Lung (tissue), 16 donors: ENCODE data around the gene STEEP1. TPM values are rescaled to one million over a fixed set of nuclear protein-coding genes. Genes with fewer than 3 reads are reported as not detected.

Experiments
- ATAC-seq: fragments of 200-7000 bp; cut with Tn5 transposase; one replicate; pipeline ENCODE4 v1.9.1; 2020; ENCODE audit warnings: moderate number of reproducible peaks; ENCODE audit not compliant: insufficient read depth, low FRiP score
- DNase-seq, 3 donors: peaks; one replicate each; pipeline ENCODE4 v3.0.0-alpha.2; 2013 to 2017
- H3K27ac ChIP-seq, 2 donors: one replicate each; pipeline ENCODE4 v1.5.1; 2013; ENCODE audit warnings: mild to moderate bottlenecking in 2 of 2, moderate library complexity in 2 of 2, control low read depth in 1 of 2, inconsistent platforms in 1 of 2, low read depth in 1 of 2, low read length in 1 of 2
- H3K27me3 ChIP-seq, 3 donors: one replicate each; pipeline ENCODE4 v1.5.1; 2013; ENCODE audit warnings: low read length in 2 of 3; ENCODE audit not compliant: control insufficient read depth in 3 of 3, insufficient read depth in 3 of 3
- H3K36me3 ChIP-seq, 4 donors: one replicate each; pipeline ENCODE4 v1.5.1; 2013; ENCODE audit warnings: low read length in 4 of 4, mild to moderate bottlenecking in 1 of 4, moderate library complexity in 1 of 4; ENCODE audit not compliant: control insufficient read depth in 4 of 4, insufficient read depth in 4 of 4
- H3K4me1 ChIP-seq, 5 donors: one replicate each; pipeline ENCODE4 v1.5.1; 2013; ENCODE audit warnings: low read length in 5 of 5, mild to moderate bottlenecking in 2 of 5, moderate library complexity in 1 of 5; ENCODE audit not compliant: control insufficient read depth in 5 of 5, insufficient read depth in 5 of 5
- H3K4me3 ChIP-seq: one replicate; pipeline ENCODE4 v1.5.1; 2013; ENCODE audit warnings: mild to moderate bottlenecking, control low read depth, moderate library complexity
- H3K9ac ChIP-seq, 2 donors: one replicate each; pipeline ENCODE4 v1.5.1; 2013; ENCODE audit warnings: low read length in 2 of 2, control low read depth in 1 of 2; ENCODE audit not compliant: insufficient read depth in 1 of 2
- H3K9me3 ChIP-seq, 4 donors: one replicate each; pipeline ENCODE4 v1.5.1; 2013; ENCODE audit warnings: low read length in 3 of 4, mild to moderate bottlenecking in 1 of 4, moderate library complexity in 1 of 4; ENCODE audit not compliant: control insufficient read depth in 4 of 4, insufficient read depth in 3 of 4
- WGBS, 2 donors: extraction: QIAGEN DNeasy Blood & Tissue Kit; methylation state at CpG; one replicate each; pipeline ENCODE4 v1.1.7; 2013; 5-methylcytosine and 5-hydroxymethylcytosine counted together
- long read RNA-seq, 5 donors: transcript quantifications; one replicate each; lab custom pipeline, GENCODE V29; 2026
- polyA plus RNA-seq, 2 donors: library from polyadenylated mRNA; stranded (reverse); fragments of 200-250 nt; gene quantifications; one replicate each; pipeline ENCODE4 v1.2.1, GENCODE V29; 2013
- total RNA-seq, 2 donors: library from RNA; depleted of rRNA in 1 of 2; stranded (reverse); fragments of >200 nt in 1 of 2; gene quantifications; one replicate each; pipeline ENCODE4 v1.2.1, GENCODE V29; 2014 to 2021
- TF ChIP-seq, protein P1 (sequence below): IDR thresholded peaks from 2 replicates; pipeline ENCODE4 v1.5.1; 2012; ENCODE audit warnings: mild to moderate bottlenecking; ENCODE audit errors: control extremely low read depth, extremely low read depth
- donor health status: control.
- donor health status: control.
- donor health status: Bipolar disorder and iron deficiency.
- donor health status: healthy.
- donor health status: DM: yes; HTN: yes; CAD: no.

STEEP1 gene
- total RNA-seq (10 to 100 TPM; 19.0 to 40.8 TPM), polyA plus RNA-seq (10 to 100 TPM in 1 of 2 donors, 1 to 10 TPM in 1; 8.3 to 17.4 TPM)
- long read RNA-seq, donor 1, transcript CXorf56-204 (7 exons, 1,056 nt), result major isoform, 5 of 6 reads
- long read RNA-seq, donor 1, partial matches to known transcripts, result 0 of 6 reads
- long read RNA-seq, donor 1, other reads (novel, unspliced or antisense), result 0 of 6 reads
- long read RNA-seq, donor 2, result 0 reads
- long read RNA-seq, donor 3, partial matches to known transcripts, result 0 of 2 reads
- long read RNA-seq, donor 3, other reads (novel, unspliced or antisense), result 0 of 2 reads
- long read RNA-seq, donor 4, partial matches to known transcripts, result 0 of 1 reads
- long read RNA-seq, donor 4, other reads (novel, unspliced or antisense), result 0 of 1 reads
- long read RNA-seq, donor 5, partial matches to known transcripts, result 0 of 8 reads
- long read RNA-seq, donor 5, other reads (novel, unspliced or antisense), result 5 of 8 reads

DNA sequence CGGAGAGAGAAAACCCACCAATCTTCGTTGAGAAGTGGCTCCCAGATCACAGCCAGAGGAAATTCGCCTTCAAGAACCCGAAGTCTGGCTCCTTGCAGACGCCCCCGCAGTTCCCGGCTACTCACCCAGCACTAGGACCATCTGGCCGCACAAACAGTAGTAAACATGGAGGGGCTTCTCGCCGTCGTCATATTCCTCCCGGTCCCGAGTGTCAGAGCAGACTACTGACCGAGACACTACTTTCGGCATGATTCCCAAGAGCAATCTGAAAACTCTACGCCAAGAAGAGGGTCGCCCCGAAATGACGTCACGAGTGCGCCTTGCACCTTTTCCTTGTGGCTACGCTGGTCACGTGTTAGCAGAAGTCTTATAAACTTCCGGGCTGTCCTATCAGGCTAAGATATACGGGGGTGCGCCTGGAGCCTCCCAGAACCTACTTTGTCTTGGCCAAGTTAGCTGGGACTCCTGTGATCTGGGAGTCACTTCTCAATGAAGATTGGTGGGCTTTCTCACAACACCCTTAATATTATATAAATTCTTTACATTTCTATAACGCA lies at the start of gene STEEP1:
Gene STEEP1, minus strand, starts transcription at position 303 of the 557 bp plus-strand sequence. Its CDS starts 54 bp downstream, at position 249.
- Histone ChIP-seq H3K27ac (peak within 1 kb of the TSS; percentile 41 to 84), H3K9me3 (no peaks in the 10 kb centered on the region), H3K36me3 (peaks cover 0 to 6% (median 0%) of the 10 kb centered on the region in 4 donors), H3K4me1 (no peaks in the 10 kb centered on the region), H3K27me3 (no peaks in the 10 kb centered on the region), H3K9ac (peak within 1 kb of the TSS in 1 of 2 donors; percentile 54), H3K4me3 (peak within 1 kb of the TSS; percentile 61)
- peak; percentile 93 to 97 (median 94) for DNase-seq
- TF ChIP-seq, protein P1, sequence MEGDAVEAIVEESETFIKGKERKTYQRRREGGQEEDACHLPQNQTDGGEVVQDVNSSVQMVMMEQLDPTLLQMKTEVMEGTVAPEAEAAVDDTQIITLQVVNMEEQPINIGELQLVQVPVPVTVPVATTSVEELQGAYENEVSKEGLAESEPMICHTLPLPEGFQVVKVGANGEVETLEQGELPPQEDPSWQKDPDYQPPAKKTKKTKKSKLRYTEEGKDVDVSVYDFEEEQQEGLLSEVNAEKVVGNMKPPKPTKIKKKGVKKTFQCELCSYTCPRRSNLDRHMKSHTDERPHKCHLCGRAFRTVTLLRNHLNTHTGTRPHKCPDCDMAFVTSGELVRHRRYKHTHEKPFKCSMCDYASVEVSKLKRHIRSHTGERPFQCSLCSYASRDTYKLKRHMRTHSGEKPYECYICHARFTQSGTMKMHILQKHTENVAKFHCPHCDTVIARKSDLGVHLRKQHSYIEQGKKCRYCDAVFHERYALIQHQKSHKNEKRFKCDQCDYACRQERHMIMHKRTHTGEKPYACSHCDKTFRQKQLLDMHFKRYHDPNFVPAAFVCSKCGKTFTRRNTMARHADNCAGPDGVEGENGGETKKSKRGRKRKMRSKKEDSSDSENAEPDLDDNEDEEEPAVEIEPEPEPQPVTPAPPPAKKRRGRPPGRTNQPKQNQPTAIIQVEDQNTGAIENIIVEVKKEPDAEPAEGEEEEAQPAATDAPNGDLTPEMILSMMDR, result no peak
- peak; percentile 81 for ATAC-seq
- WGBS, 2 donors, result 2 to 31% methylated on average over 27 of the region's 27 CpGs

DNA sequence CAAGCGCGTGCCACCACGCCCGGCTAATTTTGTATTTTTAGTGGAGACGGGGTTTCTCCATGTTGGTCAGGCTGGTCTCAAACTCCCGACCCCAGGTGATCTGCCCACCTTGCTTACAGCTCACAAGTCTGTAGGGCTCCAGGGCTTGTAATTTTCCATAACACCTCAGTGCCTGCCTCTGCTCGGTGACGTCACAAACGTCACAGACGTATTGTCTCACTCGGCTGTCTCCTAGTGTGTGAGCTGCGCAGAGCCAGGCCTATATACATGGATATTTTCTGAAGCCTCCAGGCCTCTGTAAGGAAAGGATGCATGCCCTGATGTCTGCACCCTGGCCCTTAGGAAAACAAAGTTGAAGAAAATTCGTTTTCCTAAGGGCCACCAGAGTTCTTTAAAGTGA lies 49.6 kb upstream of the STEEP1 start:
- Histone ChIP-seq H3K9ac (no peak overlapping the region), H3K9me3 (peaks cover 0 to 4% (median 0%) of the 10 kb centered on the region in 4 donors), H3K4me3 (no peak overlapping the region), H3K36me3 (no peaks in the 10 kb centered on the region), H3K27me3 (peaks cover 0 to 2% (median 0%) of the 10 kb centered on the region in 3 donors), H3K4me1 (no peaks in the 10 kb centered on the region), H3K27ac (no peak overlapping the region)
- WGBS, 2 donors, result 85 to 86% methylated on average over 13 of the region's 13 CpGs
- DNase-seq (no peak), ATAC-seq (no peak)
- TF ChIP-seq, protein P1, result no peak

DNA sequence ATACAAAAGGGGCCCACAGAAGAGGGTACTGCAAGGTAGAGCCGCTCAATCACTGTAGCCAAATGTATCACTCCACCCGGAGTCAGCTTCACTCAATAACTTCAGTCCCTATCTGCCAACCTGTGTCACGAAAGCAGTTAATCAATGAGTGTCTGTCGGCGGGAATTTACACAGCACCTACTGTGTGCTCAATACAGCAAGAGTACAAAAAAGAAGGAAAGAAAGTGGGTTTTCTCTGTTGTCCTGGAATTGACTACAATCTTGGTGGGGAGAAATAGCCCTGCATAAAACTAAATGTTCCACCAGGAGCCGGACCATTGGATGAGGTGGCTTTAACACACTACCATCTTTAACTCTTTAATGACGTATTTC lies 41.8 kb upstream of the STEEP1 start:
- Histone ChIP-seq H3K9ac (peak overlapping the region in 1 of 2 donors; percentile 91), H3K27ac (peak overlapping the region; percentile 84 to 94), H3K4me1 (peaks cover 0 to 3% (median 0%) of the 10 kb centered on the region in 5 donors), H3K36me3 (no peaks in the 10 kb centered on the region), H3K9me3 (no peaks in the 10 kb centered on the region), H3K27me3 (no peaks in the 10 kb centered on the region), H3K4me3 (no peak overlapping the region)
- ATAC-seq (no peak), DNase-seq (no peak)
- 61 to 67% methylated on average over 7 of the region's 7 CpGs for WGBS, 2 donors
- TF ChIP-seq, protein P1, result no peak
